GM21515 (cell line): ENCODE measurements around the gene PIK3CB.
"Not testable (repeated sequence)": the region's sequence is repeated elsewhere in the genome, so short reads cannot be mapped to it uniquely, and the experiment has no call there.

Experiments used
- ATAC-seq: cut with Tn5 transposase; IDR thresholded peaks from one replicate; pipeline ENCODE4 v1.9.1; 2021; ENCODE audit not compliant: unreplicated experiment

The PIK3CB gene

DNA sequence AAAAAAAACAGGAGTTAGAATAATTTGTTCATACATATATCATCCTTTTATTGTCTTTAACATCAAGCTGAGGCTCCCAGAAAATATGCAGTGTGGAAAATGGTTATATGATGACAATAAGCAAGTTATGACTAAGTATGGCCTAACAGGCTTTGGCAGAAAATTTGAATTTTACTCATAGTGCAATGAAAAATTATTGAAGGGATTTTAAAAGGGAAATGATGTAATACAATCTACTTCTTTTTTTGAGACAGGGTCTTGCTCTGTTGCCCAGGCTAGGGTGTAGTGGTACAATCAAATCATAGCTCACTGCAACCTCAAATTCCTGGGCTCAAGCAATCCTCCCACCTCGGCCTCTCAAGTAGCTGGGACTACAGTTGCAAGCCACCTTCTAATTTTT, 147.5 kb downstream of the PIK3CB start:
- ATAC-seq, result peak; percentile 5

DNA sequence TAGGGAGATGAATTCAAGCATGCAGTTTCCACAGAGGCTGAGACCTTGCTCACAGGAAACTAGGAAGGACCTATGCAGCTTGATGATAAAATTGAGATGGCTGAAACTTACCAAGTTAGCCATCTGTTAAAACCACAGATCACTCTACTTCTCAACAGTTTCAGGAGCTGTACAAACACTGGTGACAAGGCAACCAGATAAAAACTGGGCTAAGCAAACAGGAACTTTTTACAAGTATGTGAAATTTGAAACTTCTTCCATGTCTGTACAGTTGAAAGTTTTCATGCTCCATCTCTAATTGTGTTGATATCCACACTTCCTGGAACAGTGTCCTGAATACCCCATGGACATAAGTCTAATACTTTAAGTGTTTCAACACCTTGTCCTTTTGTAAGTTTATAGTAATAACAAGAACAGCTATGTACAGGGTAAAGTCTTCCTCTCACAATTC, 147.9 kb downstream of the PIK3CB start:
- ATAC-seq, result peak; percentile 99

DNA sequence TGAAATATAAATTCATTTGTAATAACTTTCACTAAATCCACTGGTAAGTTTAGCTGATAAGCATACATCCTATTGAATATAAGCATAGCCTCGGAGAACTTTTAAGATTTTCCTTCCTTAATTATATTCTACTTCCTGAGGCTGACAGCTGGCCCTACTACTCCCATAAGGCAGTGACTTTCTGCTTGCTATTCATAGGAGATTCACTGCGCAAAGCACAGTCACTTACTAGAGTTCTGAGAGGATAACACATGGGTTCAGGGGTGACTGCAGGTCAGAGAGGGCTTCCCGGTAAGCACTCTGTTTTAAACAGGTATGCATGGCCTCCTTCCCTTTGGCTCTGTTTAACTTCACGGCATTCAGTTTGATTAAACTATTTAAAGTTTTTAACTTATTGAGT, 150.3 kb downstream of the PIK3CB start:
- ATAC-seq, result no peak

DNA sequence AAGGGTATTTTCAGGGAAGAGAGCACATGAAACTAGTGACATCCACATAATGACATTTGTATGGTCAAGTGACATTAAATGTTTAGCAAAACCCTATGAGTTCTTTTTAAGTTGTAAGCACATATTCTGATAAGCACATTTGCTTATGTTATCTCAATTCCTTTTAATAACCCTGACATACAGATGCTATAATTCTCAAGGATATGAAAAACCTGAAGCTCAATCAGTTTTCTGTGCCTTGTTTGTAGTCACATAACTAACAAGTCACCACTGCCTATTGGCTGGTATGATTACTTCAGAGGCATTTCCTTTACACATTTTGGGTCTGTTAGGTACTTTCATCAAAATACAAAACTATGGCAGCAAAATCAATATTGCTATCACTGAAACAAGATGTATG, 152.1 kb downstream of the PIK3CB start:
- ATAC-seq, result no peak

DNA sequence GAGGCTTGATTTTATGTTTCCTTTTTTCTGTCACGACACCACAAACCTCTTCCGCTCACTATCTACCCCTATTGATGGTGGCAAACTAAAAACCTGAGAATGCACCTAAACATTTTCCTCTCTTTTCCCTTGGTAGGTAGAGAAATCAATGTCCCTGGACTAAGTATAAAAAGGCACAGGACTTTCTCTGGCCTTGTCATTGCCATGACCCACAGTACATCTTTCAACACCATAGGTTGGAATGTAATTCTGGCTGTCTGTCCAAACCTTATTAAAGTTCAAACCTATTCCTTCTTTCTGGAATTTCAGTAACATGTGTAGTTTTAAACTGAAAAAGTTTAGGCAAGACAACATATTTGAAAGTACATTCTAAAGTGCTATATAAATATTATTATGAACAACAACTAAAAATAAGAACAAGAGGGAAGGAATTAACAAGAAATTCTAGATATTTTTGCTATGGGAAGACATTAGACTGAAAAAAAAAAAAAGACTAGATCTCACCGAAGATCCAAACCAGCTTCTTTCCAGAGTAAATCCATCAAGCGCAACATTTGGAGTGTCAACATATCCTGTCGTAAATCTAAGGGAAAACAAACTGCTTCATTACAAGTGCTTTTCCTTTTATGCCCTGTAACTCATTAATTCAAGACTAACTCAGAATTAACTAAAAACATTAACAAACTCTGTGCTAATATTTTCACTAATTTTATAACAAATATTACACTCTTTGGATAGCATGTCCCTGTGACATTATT, 153.1 kb downstream of the PIK3CB start:
- ATAC-seq, result no peak

DNA sequence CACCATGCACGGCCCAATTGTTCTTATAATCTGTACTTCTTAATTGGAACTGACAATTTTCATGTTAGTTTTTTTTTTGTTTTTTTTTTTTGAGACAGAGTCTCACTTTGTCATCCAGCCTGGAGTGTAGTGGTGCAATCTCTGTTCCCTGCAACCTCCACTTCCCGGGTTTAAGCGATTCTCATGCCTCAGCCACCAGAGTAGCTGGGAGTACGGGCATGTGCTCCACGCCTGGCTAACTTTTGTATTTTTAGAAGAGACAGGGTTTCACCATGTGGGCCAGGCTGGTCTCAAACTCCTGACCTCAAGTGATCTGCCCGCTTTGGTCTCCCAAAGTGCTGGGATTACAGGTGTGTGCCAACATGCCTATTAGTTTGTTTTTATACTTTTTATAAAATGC, 153.8 kb downstream of the PIK3CB start:
- ATAC-seq, result not testable (repeated sequence)

DNA sequence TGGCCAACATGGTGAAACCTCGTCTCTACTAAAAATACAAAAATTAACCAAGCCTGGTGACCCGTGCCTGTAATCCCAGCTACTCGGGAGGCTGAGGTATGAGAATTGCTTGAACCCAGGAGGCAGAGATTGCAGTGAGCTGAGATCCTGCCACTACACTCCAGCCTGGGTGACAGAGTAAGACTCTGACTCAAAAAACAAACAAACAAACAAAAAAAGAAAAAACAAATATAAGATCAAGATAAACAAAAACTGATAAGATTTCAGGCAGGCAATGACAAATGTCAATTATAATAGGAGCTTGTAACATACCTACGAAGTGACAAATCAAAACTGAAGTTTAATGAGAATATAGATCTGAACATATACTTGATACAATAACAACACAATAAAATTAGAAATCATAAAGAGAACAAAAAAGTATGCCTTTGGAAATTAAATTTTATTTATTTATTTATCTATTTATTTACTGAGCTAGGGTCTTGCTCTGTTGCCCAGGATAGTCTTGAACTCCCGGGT, 155.8 kb downstream of the PIK3CB start:
- no peak for ATAC-seq

DNA sequence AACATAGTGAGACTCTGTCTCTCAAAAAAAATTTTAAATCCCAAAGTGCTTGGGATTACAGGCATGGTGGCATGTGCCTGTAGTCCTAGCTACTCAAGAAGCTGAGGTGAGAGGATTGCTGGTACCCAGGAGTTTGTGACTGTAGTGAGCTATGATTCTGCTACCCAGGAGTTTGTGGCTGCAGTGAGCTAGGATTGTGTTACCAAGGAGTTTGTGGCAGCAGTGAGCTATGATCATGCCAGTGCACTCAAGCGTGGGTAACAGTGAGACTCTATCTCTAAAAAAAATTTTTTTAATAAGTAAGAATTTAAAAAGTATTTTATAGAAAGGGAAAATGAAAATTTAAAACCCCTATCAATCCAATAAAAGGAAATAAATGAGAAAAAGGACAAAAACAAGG, 156.6 kb downstream of the PIK3CB start:
- ATAC-seq, result no peak

DNA sequence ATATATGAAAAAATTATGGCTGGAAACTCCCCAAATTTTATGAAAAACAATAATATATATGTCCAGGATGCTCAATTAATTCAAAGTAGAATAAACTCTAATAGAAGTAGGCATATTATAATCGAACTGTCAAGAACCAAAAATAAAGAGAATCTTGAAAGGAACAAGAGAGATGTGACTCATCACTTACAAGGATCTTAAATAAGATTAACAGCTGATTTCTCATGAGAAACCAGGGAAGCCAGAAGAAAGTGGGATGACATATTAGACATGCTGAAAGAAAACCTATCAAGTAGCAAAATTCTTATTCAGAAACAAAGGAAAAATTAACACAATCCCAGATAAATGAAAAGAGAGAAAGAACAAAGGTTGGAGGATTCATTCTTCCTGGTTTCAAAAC, 159.3 kb downstream of the PIK3CB start:
- ATAC-seq, result no peak

DNA sequence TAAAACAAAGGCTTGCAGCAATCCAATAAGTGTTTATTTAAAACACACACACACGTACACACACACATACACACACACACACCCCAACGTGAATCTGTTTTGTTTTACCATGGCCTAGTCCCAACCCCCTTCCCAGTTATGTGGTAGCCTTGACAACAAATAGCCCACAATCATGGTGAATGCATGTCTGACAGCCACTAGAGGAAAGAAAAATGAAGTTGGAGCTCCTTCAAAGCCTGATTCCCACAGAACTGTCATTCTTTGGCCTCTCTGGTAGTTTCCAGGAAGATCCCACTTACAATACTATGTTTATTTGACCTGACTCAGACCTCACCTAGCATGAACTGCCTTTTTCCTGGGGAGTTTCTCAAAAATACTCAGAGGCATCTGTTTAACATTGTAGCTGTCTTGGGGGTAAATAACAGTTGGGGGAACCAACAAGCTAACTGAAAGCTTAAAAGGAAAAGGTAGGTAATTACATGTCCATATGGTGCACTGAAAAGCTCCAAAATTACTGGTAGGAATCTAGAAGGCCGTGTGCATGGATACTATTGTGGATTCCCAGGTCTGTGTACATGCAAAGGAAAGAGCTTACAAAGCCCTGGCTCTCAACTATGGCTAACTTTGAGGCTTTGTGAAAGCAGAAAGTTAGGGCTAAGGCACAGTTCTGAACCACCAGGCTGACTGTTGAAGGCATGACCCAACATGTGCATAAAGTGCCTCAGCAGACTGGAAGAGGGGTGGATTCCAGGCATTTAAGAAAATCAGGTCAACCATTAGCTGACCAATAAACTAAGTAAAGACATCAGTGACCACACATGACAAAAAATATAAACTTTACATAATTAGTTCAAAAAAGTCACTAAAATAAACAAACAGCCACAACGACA, 160.8 kb downstream of the PIK3CB start:
- no peak for ATAC-seq

DNA sequence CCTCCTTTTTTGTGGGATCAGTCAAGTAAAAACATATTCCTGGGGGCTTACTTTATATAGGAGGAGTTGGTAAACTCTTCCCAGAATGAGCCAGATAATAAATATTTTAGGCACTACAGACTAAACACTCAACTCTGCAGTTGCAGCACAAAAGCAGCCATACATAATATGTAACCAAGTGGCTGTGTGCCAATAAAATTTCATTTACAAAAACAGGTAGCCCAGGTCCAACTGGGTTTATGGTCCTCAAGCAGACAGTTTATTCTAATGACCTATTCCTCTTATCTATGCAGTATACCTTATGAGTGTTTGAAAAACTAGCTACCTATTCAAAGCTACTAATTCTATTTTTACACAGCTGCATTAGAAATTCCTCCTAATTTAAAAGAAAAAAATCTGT, 164.3 kb downstream of the PIK3CB start:
- ATAC-seq, result no peak

DNA sequence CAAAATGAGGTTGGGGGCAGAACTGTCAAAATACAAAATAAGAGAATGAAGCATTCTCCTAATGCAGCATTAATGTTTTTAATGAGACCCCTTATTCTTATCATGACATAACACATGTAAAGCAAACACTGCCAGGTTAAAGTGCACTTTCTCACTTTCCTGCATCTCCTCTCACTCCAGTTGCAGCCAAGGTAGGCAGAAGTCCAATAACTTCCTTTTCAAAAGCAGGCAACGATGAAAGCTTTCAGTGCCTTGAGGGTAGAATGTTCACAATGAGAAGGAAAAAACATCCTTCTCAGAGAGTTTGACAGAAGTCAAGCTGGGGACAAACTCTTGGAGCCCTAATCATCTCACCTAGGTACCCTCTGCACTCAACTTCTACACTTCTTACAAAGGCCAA, 166.6 kb downstream of the PIK3CB start:
- no peak for ATAC-seq

DNA sequence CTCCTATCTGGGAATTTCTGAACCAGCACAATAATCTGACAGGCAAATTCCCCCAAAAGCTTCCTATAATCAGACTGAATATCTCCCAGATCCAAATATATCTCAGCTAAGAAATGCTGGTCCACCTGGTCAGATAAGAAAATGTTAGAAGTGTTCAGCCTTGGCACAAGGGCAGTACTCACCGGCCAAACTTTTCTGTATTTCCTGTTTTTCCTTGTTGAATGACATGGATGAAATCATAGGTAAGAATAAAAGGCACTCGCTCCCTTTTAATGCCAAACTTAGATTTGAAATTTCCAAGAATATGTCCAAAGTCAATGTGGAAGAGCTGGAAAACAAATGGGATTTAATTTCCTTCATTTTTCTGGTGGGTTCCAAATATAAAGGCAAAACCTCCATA, 177.2 kb downstream of the PIK3CB start:
- no peak for ATAC-seq

DNA sequence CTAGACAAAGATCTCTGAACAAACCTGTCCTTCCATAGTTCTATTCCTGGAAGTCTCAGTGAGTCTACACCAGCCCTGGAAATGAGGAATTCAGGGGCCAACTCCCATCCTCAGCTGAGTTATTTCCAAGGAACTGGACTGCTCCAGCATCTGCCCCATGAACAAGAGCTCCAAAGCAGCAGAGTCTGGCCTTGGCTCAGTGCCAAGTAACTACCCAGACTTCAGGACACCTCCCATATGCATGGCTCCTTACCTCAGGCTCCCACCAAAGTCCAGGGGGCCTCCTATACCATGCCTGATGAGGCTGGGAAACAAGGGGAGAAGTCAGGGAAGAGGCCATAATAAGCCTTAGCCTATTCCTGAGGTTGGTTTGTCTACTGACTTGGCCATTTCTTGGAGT, 181.2 kb downstream of the PIK3CB start:
- no peak for ATAC-seq

DNA sequence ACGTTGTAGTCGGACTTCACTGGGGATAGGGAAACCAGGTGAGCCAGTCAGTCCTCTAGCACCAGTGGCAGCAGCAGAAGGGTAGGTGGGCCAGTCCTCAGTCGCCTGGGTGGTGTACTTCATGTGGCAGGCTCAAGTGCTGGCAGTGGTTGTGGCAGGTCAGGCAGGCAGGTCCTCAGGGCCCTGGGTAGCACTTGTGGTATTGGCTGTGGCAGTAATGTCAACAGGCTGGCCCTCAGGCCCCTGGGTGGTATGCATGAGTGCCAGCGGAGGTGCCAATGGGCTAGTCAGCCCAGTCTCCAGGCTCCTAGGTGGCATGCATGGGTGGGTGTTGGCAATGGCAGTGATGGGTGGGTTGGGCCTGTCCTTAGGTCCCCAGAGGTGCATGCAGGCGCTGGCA, 185.6 kb downstream of the PIK3CB start:
- ATAC-seq, result no peak

DNA sequence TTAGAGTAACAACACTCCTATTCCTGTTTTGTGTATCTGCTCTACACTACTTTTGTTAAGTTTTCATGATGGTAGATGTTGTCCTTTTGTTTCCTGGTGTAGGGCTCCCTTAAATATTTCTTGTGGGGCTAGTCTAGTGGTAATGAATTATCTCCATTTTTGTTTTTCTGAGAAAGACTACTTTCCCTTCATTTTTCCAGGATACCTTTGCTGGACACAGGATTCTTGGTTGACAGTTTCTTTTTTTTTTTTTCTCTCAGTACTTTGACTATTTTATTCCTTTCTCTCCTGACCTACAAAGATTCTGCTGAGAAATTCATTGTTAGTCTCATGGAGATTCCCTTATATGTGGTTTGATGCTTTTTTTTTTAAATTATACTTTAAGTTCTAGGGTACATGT, 188.2 kb downstream of the PIK3CB start:
- ATAC-seq, result no peak

DNA sequence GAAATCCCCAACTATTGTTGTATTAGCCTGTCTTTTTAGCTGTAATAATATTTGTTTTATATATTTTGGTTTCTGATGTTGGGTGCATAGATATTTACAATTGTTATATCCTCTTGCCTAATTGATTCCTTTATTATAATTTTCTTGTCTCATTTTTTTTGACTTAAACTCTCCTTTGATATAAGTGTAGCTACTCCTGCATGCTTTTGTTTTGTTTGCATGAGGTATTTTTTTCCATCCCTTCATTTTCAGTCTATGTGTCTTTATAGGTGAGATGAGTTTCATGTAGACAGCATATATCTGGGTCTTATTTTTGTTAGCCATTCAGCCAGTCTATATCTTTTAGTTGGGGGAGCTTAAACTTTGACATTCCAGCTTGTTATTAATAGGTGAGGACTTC, 188.7 kb downstream of the PIK3CB start:
- no peak for ATAC-seq

DNA sequence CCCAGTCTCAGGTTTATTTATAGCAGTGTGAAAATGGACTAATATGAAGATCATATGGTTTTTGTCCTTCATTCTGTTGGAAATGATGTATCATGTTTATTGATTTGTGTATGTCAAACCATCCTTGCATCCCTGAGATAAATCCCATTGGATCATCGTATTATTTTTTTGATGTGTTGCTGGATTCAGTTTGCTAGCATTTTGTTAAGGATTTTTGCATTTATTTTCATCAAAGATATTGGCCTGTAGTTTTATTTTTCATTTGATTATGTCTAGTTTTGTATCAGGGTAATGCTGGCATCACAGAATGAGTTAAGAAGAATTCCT, 191.8 kb downstream of the PIK3CB start:
- no peak for ATAC-seq

DNA sequence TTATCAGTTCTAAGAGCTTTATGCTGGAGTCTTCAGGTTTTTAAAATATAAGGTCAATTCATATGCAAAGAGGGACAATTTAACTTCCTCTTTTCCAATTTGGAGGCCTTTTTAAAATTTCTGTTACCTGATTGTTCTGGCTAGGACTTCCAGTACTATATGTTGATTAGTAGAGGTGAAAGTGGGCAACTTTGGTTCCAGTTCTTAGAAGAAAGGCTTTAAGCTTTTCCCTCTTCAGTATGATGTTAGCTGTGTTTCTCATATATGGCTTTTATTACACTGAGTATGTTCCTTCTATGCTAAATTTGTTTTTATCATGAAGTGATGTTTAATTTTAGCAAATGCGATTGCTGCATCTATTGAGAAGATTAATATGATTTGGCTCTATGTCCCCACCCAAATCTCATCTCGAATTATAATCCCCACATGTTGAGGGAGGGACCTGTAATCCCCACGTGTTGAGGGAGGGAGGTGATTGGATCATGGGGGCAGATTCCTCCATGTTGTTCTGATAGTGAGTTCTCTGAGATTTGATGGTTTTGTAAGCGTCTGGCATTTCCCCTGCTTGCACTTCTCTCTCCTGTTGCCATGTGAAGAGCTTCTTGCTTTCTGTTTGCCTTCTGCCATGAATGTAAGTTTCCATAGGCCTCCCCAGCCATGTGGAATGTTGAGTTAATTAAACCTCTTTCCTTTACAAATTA, 192.4 kb downstream of the PIK3CB start:
- no peak for ATAC-seq

DNA sequence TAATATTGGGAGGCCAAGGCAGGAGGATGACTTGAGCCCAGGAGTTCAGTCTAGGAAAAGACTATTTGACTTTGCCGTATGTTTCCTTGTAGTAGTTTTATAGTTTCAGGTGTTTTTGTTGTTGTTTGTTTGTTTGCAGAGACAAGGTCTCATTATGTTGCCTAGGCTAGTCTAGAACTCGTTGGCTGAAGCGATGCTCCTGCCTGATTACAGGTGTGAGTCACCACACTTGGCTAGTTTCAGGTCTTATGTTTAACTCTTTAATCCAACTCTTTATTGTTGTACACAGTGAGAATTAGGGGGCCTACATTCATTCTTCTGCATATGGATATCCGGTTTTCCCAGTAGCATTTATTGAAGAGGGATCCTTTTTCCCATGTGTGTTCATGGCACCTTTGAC, 194.2 kb downstream of the PIK3CB start:
- no peak for ATAC-seq

DNA sequence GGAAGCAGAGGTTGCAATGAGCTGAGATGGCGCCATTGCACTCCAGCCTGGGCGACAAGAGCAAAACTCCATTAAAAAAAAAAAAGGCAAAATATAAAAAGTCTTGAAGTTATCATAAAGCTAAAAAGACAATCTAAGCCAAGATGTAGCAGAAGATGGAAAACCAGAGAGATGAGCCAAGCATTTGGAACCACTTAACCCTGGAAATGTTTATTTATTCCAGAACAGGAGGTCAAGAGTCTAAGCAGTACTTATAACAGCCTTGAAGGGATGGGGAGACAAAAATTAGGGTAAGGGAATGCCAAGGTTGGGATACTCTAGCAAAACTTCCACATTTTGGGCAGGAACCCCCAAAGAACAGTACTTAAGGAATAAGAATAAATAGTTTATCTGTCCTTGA, 196.1 kb downstream of the PIK3CB start:
- no peak for ATAC-seq

DNA sequence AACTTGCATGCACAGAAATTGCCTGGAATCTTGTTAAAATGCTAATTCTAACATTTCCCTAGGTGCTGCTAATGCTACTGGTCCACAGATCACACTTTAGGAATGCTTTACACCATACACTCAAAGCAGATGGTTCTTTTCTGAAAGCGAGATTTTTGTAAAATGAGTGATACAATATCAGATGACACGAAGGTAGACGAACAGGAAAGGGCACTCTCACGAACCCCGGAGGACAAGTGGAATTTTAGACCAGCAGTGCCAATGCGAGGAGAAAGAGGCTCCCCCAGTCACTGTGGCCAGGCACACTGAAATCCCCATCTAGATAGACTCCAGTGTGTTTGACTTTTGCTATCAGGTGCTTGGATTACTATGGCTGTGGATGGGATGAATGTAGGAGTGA, 205.2 kb downstream of the PIK3CB start:
- ATAC-seq, result no peak
